Gastroesophageal sphincter (tissue), 4 donors: ENCODE data around the gene SLC37A4. TPM values are rescaled to one million over a fixed set of nuclear protein-coding genes. Genes with fewer than 3 reads are reported as not detected.
A peak's percentile ranks its signal among the peaks of the same experiment; 100 is the strongest.

Experiments used
- ATAC-seq: fragments of 150-250 bp; one replicate; pipeline ENCODE4 v1.9.1; 2016; ENCODE audit warnings: mild to moderate bottlenecking, moderate library complexity
- H3K27ac ChIP-seq, 4 donors: fragments of 200-600 bp; sonication (generic) in 3 of 4; 1 replicate in 3 of 4; 2 replicates in 1 of 4; pipeline ENCODE4 v1.5.1; 2016 to 2019
- H3K27me3 ChIP-seq: fragments of 200-600 bp; sonication (generic); one replicate; pipeline ENCODE4 v1.5.1; 2019
- H3K36me3 ChIP-seq, 2 donors: fragments of 200-600 bp; sonication (generic); one replicate each; pipeline ENCODE4 v1.5.1; 2019; ENCODE audit warnings: control low read depth in 1 of 2
- H3K4me1 ChIP-seq, 3 donors: fragments of 200-600 bp; sonication (generic); 1 replicate in 2 of 3; 2 replicates in 1 of 3; pipeline ENCODE4 v1.5.1; 2016 to 2019; ENCODE audit warnings: control low read depth in 2 of 3
- H3K4me3 ChIP-seq, 2 donors: fragments of 200-600 bp; sonication (generic); one replicate each; pipeline ENCODE4 v1.5.1; 2019; ENCODE audit warnings: mild to moderate bottlenecking in 1 of 2, moderate library complexity in 1 of 2
- H3K9me3 ChIP-seq, 3 donors: fragments of 200-600 bp; sonication (generic); one replicate each; pipeline ENCODE4 v1.5.1; 2017 to 2019; ENCODE audit warnings: control low read depth in 2 of 3
- EP300 ChIP-seq: sonication (generic); formaldehyde crosslinking; IDR thresholded peaks from one replicate; pipeline ENCODE4 v1.6.1; 2017; ENCODE audit warnings: antibody characterized with exemption, mild to moderate bottlenecking
- POLR2A ChIP-seq, 2 donors: fragments of 450-650 bp; IDR thresholded peaks; one replicate each; pipeline ENCODE4 v1.6.1; 2017; ENCODE audit warnings: antibody characterized with exemption in 2 of 2, mild to moderate bottlenecking in 2 of 2, moderate library complexity in 1 of 2
- POLR2AphosphoS5 ChIP-seq: sonication (generic); formaldehyde crosslinking; IDR thresholded peaks from one replicate; pipeline ENCODE4 v1.6.1; 2017; ENCODE audit warnings: antibody characterized with exemption
- WGBS, 2 donors: methylation state at CpG; one replicate each; pipeline ENCODE4 v1.1.5; 2018; ENCODE audit warnings: low coverage in 1 of 2; 5-methylcytosine and 5-hydroxymethylcytosine counted together
- small RNA-seq, 4 donors: library from RNA; depleted of rRNA; stranded (forward); fragments of <200 nt; gene quantifications; one replicate each; pipeline ENCODE3, GENCODE V24; 2016
- total RNA-seq, 4 donors: library from RNA; depleted of rRNA; stranded (reverse); fragments of >200 nt; gene quantifications; one replicate each; pipeline ENCODE4 v1.1.0, GENCODE V29; 2016
- TF ChIP-seq, protein P1 (sequence below), 4 experiments: fragments of 200-600 bp in 2 of 4; fragments of 450-650 bp in 2 of 4; sonication (generic) in 1 of 4; IDR thresholded peaks; one replicate each; pipeline ENCODE4 v1.5.1; 2017 to 2019; ENCODE audit warnings: antibody characterized with exemption in 4 of 4, mild to moderate bottlenecking in 2 of 4, moderate library complexity in 2 of 4

The SLC37A4 gene
- total RNA-seq, 4 donors from 2014 or later: 10.1 to 11.6 (median 11.1) TPM

DNA sequence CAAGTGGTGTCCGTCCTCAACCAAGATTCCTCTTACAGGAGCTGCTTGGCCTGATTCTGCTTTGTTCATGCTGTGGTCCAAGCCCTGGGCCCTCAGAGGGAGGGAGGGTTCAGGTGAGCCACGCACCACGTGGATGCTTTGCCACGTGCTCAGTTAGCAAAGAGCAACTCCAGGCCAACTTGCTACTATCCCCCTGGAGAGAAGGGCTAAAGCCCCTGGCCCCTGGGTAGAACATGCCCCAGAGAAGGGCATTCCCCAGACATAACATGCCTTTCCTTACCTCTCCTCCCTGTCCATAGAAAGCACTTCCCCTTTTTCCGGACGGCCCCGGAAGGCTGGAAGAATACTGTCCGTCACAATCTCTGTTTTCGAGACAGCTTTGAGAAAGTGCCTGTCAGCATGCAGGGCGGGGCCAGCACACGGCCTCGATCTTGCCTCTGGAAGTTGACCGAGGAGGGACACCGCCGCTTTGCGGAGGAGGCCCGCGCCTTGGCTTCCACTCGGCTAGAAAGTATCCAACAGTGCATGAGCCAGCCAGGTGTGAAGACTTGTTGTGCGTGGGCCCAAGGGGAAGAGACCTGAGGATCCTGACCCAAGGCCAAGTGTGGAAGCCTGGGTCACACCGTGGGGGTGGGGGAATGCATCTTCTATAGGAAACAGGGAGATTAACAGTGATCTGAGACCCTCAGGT is 50.3 kb downstream of the SLC37A4 start:
- TF ChIP-seq, protein P1, sequence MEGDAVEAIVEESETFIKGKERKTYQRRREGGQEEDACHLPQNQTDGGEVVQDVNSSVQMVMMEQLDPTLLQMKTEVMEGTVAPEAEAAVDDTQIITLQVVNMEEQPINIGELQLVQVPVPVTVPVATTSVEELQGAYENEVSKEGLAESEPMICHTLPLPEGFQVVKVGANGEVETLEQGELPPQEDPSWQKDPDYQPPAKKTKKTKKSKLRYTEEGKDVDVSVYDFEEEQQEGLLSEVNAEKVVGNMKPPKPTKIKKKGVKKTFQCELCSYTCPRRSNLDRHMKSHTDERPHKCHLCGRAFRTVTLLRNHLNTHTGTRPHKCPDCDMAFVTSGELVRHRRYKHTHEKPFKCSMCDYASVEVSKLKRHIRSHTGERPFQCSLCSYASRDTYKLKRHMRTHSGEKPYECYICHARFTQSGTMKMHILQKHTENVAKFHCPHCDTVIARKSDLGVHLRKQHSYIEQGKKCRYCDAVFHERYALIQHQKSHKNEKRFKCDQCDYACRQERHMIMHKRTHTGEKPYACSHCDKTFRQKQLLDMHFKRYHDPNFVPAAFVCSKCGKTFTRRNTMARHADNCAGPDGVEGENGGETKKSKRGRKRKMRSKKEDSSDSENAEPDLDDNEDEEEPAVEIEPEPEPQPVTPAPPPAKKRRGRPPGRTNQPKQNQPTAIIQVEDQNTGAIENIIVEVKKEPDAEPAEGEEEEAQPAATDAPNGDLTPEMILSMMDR (IDR thresholded peaks at IDR 0.05): no peak
- no peak for TF ChIP-seq EP300
- no peak for TF ChIP-seq POLR2AphosphoS5
- TF ChIP-seq POLR2A (IDR thresholded peaks at IDR 0.05): no peak
- H3K27ac ChIP-seq: no peak overlapping the region
- no peaks in the 10 kb centered on the region for H3K36me3 ChIP-seq
- no peak overlapping the region for H3K4me3 ChIP-seq
- peak; percentile 69 for ATAC-seq
- peaks cover 20% of the 10 kb centered on the region for H3K27me3 ChIP-seq
- H3K9me3 ChIP-seq: no peaks in the 10 kb centered on the region
- H3K4me1 ChIP-seq: peaks cover 0 to 10% (median 0%) of the 10 kb centered on the region in 3 donors
- WGBS, 2 donors: 19% methylated on average over 11 of the region's 21 CpGs; no CpG with 5 or more reads in 1 of the 2 donors

DNA sequence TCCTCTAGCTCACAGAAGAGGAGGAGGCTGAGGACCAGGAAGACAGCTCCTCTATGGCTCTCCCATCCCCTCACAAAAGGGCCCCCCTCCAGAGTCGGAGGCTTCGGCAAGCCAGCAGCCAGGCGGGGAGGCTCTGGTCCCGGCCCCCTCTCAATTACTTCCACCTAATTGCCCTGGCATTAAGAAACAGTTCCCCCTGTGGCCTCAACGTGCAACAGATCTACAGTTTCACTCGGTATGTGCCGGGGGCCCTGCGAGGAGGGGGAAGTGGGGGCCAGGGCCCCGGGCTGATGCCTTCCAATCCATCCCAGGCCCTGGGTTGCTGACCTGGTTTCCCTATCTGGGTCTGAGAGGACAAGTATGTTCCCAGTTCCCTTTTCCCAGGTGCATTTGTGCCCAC is 51.2 kb downstream of the SLC37A4 start:
- Histone ChIP-seq H3K9me3 (no peaks in the 10 kb centered on the region), H3K4me3 (no peak overlapping the region), H3K4me1 (peaks cover 0 to 10% (median 0%) of the 10 kb centered on the region in 3 donors), H3K36me3 (no peaks in the 10 kb centered on the region), H3K27me3 (peaks cover 24% of the 10 kb centered on the region), H3K27ac (no peak overlapping the region)
- TF ChIP-seq, protein P1 (IDR thresholded peaks at IDR 0.05): no peak
- TF ChIP-seq POLR2AphosphoS5 (no peak), EP300 (no peak), POLR2A (IDR thresholded peaks at IDR 0.05) (no peak)
- 33% methylated on average over 4 of the region's 9 CpGs; no CpG with 5 or more reads in 1 of the 2 donors for WGBS, 2 donors
- ATAC-seq: no peak

DNA sequence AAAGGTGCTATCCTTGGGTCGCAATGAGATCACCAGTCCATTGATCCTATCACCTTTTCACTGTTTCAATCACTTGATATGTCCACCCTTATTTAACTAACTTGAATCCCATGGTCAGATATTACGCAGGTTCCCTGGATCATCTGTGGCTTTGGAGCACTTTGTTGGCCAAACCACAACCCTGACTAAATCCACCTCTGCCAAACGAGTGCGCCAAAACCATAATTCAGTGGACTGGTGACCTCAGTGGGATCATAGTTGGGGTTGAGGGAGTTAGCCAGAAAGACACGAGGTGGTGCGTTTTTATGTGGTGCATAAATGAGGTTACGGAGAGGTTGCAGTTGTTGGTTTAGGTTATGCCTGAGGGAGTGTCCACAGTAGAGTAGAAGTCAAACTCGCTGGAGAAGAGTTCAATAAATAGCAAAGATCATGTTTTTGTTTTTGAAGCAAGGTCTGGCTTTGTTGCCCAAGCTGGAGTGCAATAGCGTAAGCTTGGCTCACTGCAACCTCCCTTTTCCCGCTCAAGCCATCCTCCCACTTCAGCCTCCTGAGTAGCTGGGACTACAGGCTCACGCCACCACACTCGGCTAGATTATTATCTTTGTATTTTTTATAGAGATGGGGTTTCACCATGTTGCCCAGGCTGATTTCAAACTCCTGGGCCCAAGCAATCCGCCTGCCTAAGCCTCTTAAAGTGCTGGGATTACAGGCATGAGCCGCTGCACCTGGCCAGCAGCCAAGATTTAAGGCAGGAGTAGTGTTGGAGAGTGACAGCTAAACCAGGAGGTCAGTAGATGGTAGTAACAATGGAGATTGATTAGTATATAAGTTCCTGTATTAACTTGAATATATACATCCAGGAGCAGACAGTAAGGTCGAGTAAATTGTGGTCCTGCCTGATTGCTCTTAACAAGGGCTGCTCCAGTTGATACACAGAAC is 54.6 kb downstream of the SLC37A4 start:
- Histone ChIP-seq H3K4me3 (no peak overlapping the region), H3K36me3 (no peaks in the 10 kb centered on the region), H3K27me3 (peaks cover 39% of the 10 kb centered on the region), H3K27ac (no peak overlapping the region), H3K4me1 (peaks cover 0 to 10% (median 0%) of the 10 kb centered on the region in 3 donors), H3K9me3 (no peaks in the 10 kb centered on the region)
- WGBS, 2 donors: 70 to 86% methylated on average over 13 to 14 of the region's 15 CpGs
- TF ChIP-seq EP300: no peak
- no peak for TF ChIP-seq POLR2AphosphoS5
- TF ChIP-seq, protein P1 (IDR thresholded peaks at IDR 0.05): no peak
- TF ChIP-seq POLR2A (IDR thresholded peaks at IDR 0.05): no peak
- ATAC-seq: no peak

Small RNA genes within 50 kb of the gene (small RNA-seq; reads per million reads assigned to genes)
- gene AP003392.2 (0 reads per million in 4 donors), gene RF00017 (0 reads per million in 4 donors), gene RF00019 (0 reads per million in 4 donors)

Other genes with a start within 250 kb of the SLC37A4 start
- gene DDX6, start 239.7 kb downstream of the SLC37A4 start, total RNA-seq: 100 to 1,000 TPM; 111 to 163 (median 116) TPM
- under 1 TPM in 1 of 4 donors, not detected in 3; 0.08 TPM for gene CXCR5, start 147.0 kb downstream of the SLC37A4 start, total RNA-seq
- 10 to 100 TPM; 24.6 to 66.2 (median 30.8) TPM for gene BCL9L, start 105.0 kb downstream of the SLC37A4 start, total RNA-seq
- gene UPK2, start 74.6 kb downstream of the SLC37A4 start, total RNA-seq: not detected
- gene FOXR1, start 59.1 kb downstream of the SLC37A4 start, total RNA-seq: not detected
- 10 to 100 TPM in 3 of 4 donors, 1 to 10 TPM in 1; 5.8 to 90.3 (median 40.0) TPM for gene CENATAC, start 32.7 kb downstream of the SLC37A4 start, total RNA-seq
- gene RPS25, start 12.5 kb downstream of the SLC37A4 start, total RNA-seq: 1,000 to 10,000 TPM; 1,381 to 2,808 (median 2,000) TPM
- gene TRAPPC4, start 12.1 kb downstream of the SLC37A4 start, total RNA-seq: 10 to 100 TPM; 44.4 to 69.0 (median 52.1) TPM
- gene HYOU1, start 26.3 kb upstream of the SLC37A4 start, total RNA-seq: 10 to 100 TPM; 37.8 to 63.0 (median 57.9) TPM
- 10 to 100 TPM; 23.9 to 45.6 (median 35.8) TPM for gene VPS11, start 36.9 kb upstream of the SLC37A4 start, total RNA-seq
- 10 to 100 TPM in 2 of 4 donors, 1 to 10 TPM in 2; 1.2 to 27.1 (median 9.8) TPM for gene HMBS, start 54.0 kb upstream of the SLC37A4 start, total RNA-seq
- 10 to 100 TPM; 10.7 to 28.1 (median 21.4) TPM for gene DPAGT1, start 71.0 kb upstream of the SLC37A4 start, total RNA-seq
- gene C2CD2L, start 76.5 kb upstream of the SLC37A4 start, total RNA-seq: 10 to 100 TPM in 1 of 4 donors, 1 to 10 TPM in 3; 3.4 to 13.3 (median 8.3) TPM
- 10 to 100 TPM; 19.0 to 30.2 (median 23.3) TPM for gene HINFP, start 90.7 kb upstream of the SLC37A4 start, total RNA-seq
- gene ABCG4, start 118.2 kb upstream of the SLC37A4 start, total RNA-seq: 1 to 10 TPM in 1 of 4 donors, under 1 TPM in 2, not detected in 1; 0.20 to 1.1 (median 0.40) TPM
- gene NLRX1, start 137.8 kb upstream of the SLC37A4 start, total RNA-seq: 10 to 100 TPM; 12.1 to 41.4 (median 17.7) TPM
- gene NHERF4, start 154.6 kb upstream of the SLC37A4 start, total RNA-seq: under 1 TPM in 1 of 4 donors, not detected in 3; 0.19 TPM
- 10 to 100 TPM; 20.2 to 29.2 (median 25.1) TPM for gene CBL, start 175.5 kb upstream of the SLC37A4 start, total RNA-seq